CD4-positive, alpha-beta memory T cell (primary cell): ENCODE measurements around the gene DYSF. TPM values are rescaled to one million over a fixed set of nuclear protein-coding genes. Genes with fewer than 3 reads are reported as not detected.

ENCODE experiments used
- CTCF ChIA-PET: fragments of 350-600 bp; sonication (Branson Sonifier 250); formaldehyde crosslinking; loops from one replicate; lab custom pipeline; 2021; ENCODE audit warnings: inconsistent platforms; ENCODE audit not compliant: partially characterized antibody; lab: Charles Lee
- POLR2A ChIA-PET: fragments of 350-600 bp; sonication (Branson Sonifier 250); formaldehyde crosslinking; loops from one replicate; lab custom pipeline; 2021; ENCODE audit not compliant: partially characterized antibody; lab: Charles Lee
- DNase-seq, 5 donors: peaks; one replicate each; pipeline versions ENCODE4 v3.0.0 to v3.0.0-alpha.2; 2020 to 2022; ENCODE audit warnings: mixed read lengths in 1 of 5
- H3K27ac ChIP-seq: one replicate; pipeline ENCODE4 v1.7.0; 2013; ENCODE audit warnings: low read depth, low read length
- H3K27me3 ChIP-seq: 2 replicates; pipeline ENCODE4 v1.7.0; 2013; ENCODE audit warnings: mild to moderate bottlenecking, low read length, moderate library complexity; ENCODE audit not compliant: insufficient read depth
- H3K36me3 ChIP-seq: 2 replicates; pipeline ENCODE4 v1.7.0; 2013; ENCODE audit warnings: mild to moderate bottlenecking, low read length, moderate library complexity; ENCODE audit not compliant: insufficient read depth
- H3K4me1 ChIP-seq: 2 replicates; pipeline ENCODE4 v1.7.0; 2013; ENCODE audit warnings: mild to moderate bottlenecking, low read length, moderate library complexity; ENCODE audit not compliant: insufficient read depth
- H3K4me3 ChIP-seq, 2 donors: one replicate each; pipeline ENCODE4 v1.7.0; 2013; ENCODE audit warnings: low read length in 2 of 2, mild to moderate bottlenecking in 1 of 2
- H3K9me3 ChIP-seq, 2 donors: one replicate each; pipeline ENCODE4 v1.7.0; 2013; ENCODE audit warnings: low read length in 2 of 2, control low read depth in 1 of 2; ENCODE audit not compliant: control insufficient read depth in 1 of 2
- H3K27ac Mint-ChIP-seq, 7 donors: one replicate each; pipeline ENCODE4 v1.8.0; 2020 to 2021; ENCODE audit warnings: mixed read lengths in 7 of 7, mild to moderate bottlenecking in 6 of 7, inconsistent platforms in 3 of 7, moderate library complexity in 3 of 7
- H3K27me3 Mint-ChIP-seq, 2 donors: one replicate each; pipeline ENCODE4 v1.8.0; 2020 to 2021; ENCODE audit warnings: mixed read lengths in 2 of 2
- H3K36me3 Mint-ChIP-seq, 2 donors: one replicate each; pipeline ENCODE4 v1.8.0; 2020 to 2021; ENCODE audit warnings: mixed read lengths in 2 of 2, inconsistent platforms in 1 of 2, mild to moderate bottlenecking in 1 of 2
- H3K4me1 Mint-ChIP-seq, 4 donors: one replicate each; pipeline ENCODE4 v1.8.0; 2020 to 2021; ENCODE audit warnings: mixed read lengths in 4 of 4, mild to moderate bottlenecking in 1 of 4
- H3K4me3 Mint-ChIP-seq, 8 donors: one replicate each; pipeline ENCODE4 v1.8.0; 2020 to 2021; ENCODE audit warnings: mixed read lengths in 8 of 8, mild to moderate bottlenecking in 7 of 8, moderate library complexity in 6 of 8, inconsistent platforms in 3 of 8
- H3K9me3 Mint-ChIP-seq, 8 donors: one replicate each; pipeline ENCODE4 v1.8.0; 2020 to 2021; ENCODE audit warnings: mixed read lengths in 8 of 8, mild to moderate bottlenecking in 5 of 8, inconsistent platforms in 3 of 8, moderate library complexity in 1 of 8
- intact Hi-C: fragments of 100-400 bp; cut with micrococcal nuclease; formaldehyde crosslinking; loops from one replicate; pipeline ENCODE4 v1.15.1; 2023
- polyA plus RNA-seq, 2 donors: library from polyadenylated mRNA; unstranded; fragments of 300-500 nt; fragmentation: Illumina TruSeq; gene quantifications; one replicate each; pipeline ENCODE4 v1.2.3, GENCODE V29; 2021
- total RNA-seq, 2 experiments: library from RNA; stranded (reverse); gene quantifications; one replicate each; pipeline ENCODE4 v1.2.3, GENCODE V29; 2021

The DYSF gene
- total and polyA plus RNA-seq, 4 experiments from 2014 or later, result 0.28 to 0.49 TPM; not detected in 2

DNA sequence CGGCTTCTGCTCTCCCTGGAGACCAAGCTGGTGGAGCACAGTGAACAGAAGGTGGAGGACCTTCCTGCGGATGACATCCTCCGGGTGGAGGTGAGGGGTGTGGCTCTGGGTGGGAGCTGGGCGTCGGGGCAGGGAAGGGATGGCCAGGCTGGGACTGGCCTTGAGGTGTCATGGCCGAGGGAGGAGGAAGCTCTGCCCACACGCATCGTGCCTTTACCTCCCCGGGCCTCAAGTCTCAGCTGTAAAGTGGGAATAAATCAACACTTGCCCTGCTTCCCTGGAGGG is 98.2 kb downstream of the DYSF start:
- H3K27ac ChIP-seq, result no peak overlapping the region
- no peaks in the 10 kb centered on the region for H3K4me1 ChIP-seq
- no peaks in the 10 kb centered on the region for H3K36me3 Mint-ChIP-seq
- CTCF ChIA-PET, result interaction anchor here (1.1 to 1.7 kb wide), 3 partner anchors 27 to 1194 kb away, joined by 3 to 4 read pairs (median 3); no protein-coding TSS in a partner anchor
- H3K27me3 ChIP-seq, result no peaks in the 10 kb centered on the region
- no peaks in the 10 kb centered on the region for H3K9me3 ChIP-seq
- DNase-seq, result no peak
- H3K36me3 ChIP-seq, result no peaks in the 10 kb centered on the region
- intact Hi-C loops, result no loop called here
- peaks cover 0 to 4% (median 0%) of the 10 kb centered on the region in 4 donors for H3K4me1 Mint-ChIP-seq
- POLR2A ChIA-PET, result no interaction called here
- H3K4me3 Mint-ChIP-seq, result no peak overlapping the region
- H3K27ac Mint-ChIP-seq, result no peak overlapping the region
- H3K4me3 ChIP-seq, result no peak overlapping the region
- H3K27me3 Mint-ChIP-seq, result peaks cover 3 to 4% of the 10 kb centered on the region in 2 donors
- no peaks in the 10 kb centered on the region for H3K9me3 Mint-ChIP-seq

DNA sequence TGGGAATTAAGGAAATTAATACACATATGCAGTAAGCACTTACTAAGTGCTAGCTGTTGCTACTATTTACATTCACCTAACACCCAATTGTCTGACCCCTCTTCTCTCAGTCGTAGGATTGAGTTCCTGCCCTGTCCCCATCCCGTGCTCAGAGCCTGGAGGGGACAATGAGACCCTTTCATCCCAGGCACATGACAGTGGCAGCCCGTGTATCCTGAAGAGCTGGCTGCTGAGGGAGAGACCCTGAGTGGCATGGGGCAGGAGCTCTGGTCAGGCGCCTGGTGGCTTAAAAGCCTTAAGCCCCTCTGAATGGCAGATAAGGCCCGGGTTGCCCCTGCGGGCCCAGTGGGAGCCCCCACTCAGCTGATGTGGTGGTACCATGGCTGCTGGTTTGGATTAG is 99.0 kb downstream of the DYSF start:
- Histone ChIP-seq H3K4me3 (no peak overlapping the region), H3K36me3 (no peaks in the 10 kb centered on the region), H3K27me3 (no peaks in the 10 kb centered on the region), H3K27ac (no peak overlapping the region), H3K9me3 (no peaks in the 10 kb centered on the region), H3K4me1 (no peaks in the 10 kb centered on the region)
- Mint-ChIP-seq H3K9me3 (no peaks in the 10 kb centered on the region), H3K27me3 (peaks cover 3 to 4% of the 10 kb centered on the region in 2 donors), H3K36me3 (no peaks in the 10 kb centered on the region), H3K27ac (no peak overlapping the region), H3K4me1 (peaks cover 0 to 4% (median 0%) of the 10 kb centered on the region in 4 donors), H3K4me3 (no peak overlapping the region)
- intact Hi-C loops, result no loop called here
- DNase-seq, result no peak
- POLR2A ChIA-PET, result no interaction called here
- CTCF ChIA-PET, result interaction anchor here (1.1 to 1.7 kb wide), 3 partner anchors 26 to 1193 kb away, joined by 3 to 4 read pairs (median 3); no protein-coding TSS in a partner anchor

DNA sequence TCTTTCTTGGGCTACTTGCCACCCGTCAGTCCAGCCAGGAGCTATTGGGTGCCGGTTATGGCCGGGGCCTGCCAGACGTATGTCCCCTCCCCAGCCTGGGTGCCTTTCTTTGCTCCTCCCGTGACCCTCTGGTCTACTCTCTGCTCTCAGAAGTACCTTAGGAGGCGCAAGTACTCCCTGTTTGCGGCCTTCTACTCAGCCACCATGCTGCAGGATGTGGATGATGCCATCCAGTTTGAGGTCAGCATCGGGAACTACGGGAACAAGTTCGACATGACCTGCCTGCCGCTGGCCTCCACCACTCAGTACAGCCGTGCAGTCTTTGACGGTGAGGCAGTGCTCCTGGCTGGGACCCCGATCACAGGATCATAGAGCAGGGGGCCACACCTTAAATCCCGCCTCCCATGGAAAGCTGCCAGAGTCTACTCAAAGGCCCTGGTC is 99.5 kb downstream of the DYSF start:
- Histone ChIP-seq H3K4me1 (no peaks in the 10 kb centered on the region), H3K4me3 (no peak overlapping the region), H3K36me3 (no peaks in the 10 kb centered on the region), H3K27ac (no peak overlapping the region), H3K9me3 (no peaks in the 10 kb centered on the region), H3K27me3 (no peaks in the 10 kb centered on the region)
- Mint-ChIP-seq H3K27ac (no peak overlapping the region), H3K27me3 (peaks cover 3 to 4% of the 10 kb centered on the region in 2 donors), H3K9me3 (no peaks in the 10 kb centered on the region), H3K36me3 (no peaks in the 10 kb centered on the region), H3K4me3 (no peak overlapping the region), H3K4me1 (peaks cover 0 to 4% (median 0%) of the 10 kb centered on the region in 4 donors)
- DNase-seq, result no peak
- intact Hi-C loops, result no loop called here
- ChIA-PET CTCF (interaction anchor here (1.2 to 1.7 kb wide), 3 partner anchors 25 to 1192 kb away, joined by 3 to 4 read pairs (median 3); no protein-coding TSS in a partner anchor), POLR2A (no interaction called here)

DNA sequence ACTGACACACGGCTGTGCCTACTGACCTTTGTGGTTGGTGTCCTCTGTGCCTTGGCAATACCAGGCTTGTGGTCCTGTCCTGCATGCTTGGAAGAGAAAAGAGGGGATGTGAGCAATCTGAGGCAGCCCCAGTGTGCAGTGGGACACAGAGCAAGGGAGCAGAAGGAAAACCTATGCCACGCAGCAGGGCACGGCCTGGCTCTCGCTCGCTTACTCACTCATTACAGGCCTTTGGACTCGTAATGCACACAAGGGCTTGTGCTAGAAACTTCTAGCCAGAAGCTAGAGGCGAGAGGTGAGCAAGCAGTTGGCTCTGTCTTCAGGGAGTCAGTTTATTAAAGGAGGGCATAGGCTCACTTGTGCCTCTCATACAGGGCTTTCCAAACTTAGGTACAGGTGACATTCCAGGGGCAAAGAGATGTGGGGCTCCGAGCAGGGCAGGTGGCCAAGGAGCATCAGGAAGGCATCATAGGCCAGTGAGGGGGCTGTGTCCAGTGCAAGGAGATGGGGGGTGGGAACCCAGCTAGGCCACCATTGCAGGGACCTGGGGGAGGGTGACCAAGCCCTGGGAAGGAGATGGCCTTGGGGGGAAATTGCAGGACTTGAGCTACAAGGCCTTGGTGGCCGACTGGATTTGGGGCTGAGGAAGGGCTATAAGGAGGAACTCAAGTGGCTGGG is 100.8 kb downstream of the DYSF start:
- CTCF ChIA-PET, result interaction anchor here (1.4 kb wide), 1 partner anchor 596 kb away, joined by 3 read pairs; no protein-coding TSS in a partner anchor
- no peaks in the 10 kb centered on the region for H3K36me3 Mint-ChIP-seq
- no peaks in the 10 kb centered on the region for H3K4me1 ChIP-seq
- H3K9me3 ChIP-seq, result no peaks in the 10 kb centered on the region
- H3K4me3 ChIP-seq, result no peak overlapping the region
- H3K4me1 Mint-ChIP-seq, result no peaks in the 10 kb centered on the region
- DNase-seq, result no peak
- H3K27ac ChIP-seq, result no peak overlapping the region
- no peak overlapping the region for H3K27ac Mint-ChIP-seq
- H3K4me3 Mint-ChIP-seq, result no peak overlapping the region
- POLR2A ChIA-PET, result no interaction called here
- peaks cover 0 to 3% of the 10 kb centered on the region in 2 donors for H3K27me3 Mint-ChIP-seq
- no peaks in the 10 kb centered on the region for H3K9me3 Mint-ChIP-seq
- intact Hi-C loops, result no loop called here
- no peaks in the 10 kb centered on the region for H3K27me3 ChIP-seq
- no peaks in the 10 kb centered on the region for H3K36me3 ChIP-seq

DNA sequence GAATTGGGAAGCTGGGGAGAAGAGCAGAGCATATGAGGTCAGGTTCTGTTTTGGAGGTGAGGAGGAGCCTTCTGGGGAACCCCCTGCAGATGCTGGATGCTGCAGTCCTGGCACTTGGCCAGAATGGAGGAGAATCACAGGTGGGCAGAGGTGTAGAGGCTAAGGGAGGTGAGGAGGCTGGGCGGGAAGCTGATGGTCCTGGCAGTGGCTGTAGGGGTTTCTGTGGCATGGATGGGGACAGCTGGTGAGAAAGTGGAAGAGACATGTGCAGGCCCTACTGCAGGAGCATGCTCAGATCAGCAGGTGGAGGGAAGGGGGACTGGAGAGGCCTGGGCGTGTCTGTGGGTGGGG is 101.3 kb downstream of the DYSF start:
- intact Hi-C loops, result no loop called here
- DNase-seq, result no peak
- CTCF ChIA-PET, result no interaction called here

DNA sequence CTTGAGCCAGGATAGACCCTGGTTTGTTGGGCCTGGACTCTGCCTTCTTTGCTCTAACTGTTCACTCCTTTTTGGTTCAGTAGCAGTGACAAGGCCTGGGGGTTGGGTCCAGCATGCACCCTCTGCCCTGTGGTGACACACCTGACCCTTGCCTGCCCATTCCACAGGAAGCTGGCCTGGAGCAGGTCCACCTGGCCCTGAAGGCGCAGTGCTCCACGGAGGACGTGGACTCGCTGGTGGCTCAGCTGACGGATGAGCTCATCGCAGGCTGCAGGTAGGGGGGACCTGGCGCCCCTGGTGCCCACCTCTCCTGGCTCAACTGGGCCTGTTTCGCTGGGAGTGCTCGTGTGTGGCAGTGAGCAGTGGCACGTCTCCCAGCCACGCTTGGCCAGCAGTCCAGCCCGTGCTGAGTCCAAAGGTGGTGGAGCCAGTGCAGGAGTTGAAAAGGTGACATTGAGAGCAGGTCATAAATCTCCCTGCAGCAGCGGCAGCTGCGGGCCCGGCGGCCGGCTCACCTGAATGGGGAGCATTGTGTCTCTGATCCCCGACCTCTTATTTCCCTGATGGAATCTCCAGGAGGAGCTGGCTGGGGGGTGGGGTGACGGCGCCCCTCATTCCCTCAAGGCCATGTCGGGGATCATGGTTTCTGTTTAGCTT is 102.6 kb downstream of the DYSF start:
- DNase-seq, result no peak
- no peaks in the 10 kb centered on the region for H3K4me1 Mint-ChIP-seq
- CTCF ChIA-PET, result interaction anchor here (0.9 to 3.8 kb wide), 3 partner anchors 8 to 256 kb away, joined by 3 to 16 read pairs (median 3); no protein-coding TSS in a partner anchor

More for the DNA sequence above, 101.3 kb downstream of the DYSF start:
- no peak overlapping the region for H3K4me3 Mint-ChIP-seq
- H3K4me1 Mint-ChIP-seq, result no peaks in the 10 kb centered on the region
- Histone ChIP-seq H3K4me3 (no peak overlapping the region), H3K36me3 (no peaks in the 10 kb centered on the region), H3K27ac (no peak overlapping the region), H3K27me3 (no peaks in the 10 kb centered on the region), H3K9me3 (no peaks in the 10 kb centered on the region), H3K4me1 (no peaks in the 10 kb centered on the region)
- no peaks in the 10 kb centered on the region for H3K9me3 Mint-ChIP-seq
- POLR2A ChIA-PET, result no interaction called here
- H3K36me3 Mint-ChIP-seq, result no peaks in the 10 kb centered on the region
- H3K27me3 Mint-ChIP-seq, result peaks cover 0 to 8% of the 10 kb centered on the region in 2 donors
- no peak overlapping the region for H3K27ac Mint-ChIP-seq

DNA sequence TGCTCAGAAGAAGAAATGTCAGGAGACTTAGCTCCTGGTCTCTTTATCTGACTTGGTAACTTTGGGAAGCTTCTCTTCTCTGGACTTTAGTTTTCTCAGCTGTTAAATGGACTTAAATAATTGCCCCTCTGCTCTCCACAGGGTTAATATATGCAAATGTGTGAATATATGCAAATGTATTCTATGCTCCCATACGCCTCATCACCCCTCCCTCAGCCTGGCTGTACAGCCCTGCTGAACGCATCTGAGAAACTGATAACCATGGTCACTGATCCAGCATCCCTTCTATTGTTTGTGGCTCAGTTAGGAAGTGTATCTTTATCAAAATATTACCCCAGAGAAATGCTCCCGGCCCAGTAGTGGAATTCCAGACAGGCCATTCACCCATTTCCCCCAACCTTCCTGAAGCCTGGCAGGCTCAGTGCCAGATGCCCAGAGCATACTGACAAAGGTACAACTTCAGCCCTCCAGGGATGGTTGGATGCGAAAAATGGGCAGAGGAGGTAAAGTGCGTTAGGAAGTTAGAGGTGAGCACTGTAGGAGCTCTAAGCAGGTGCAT is 103.4 kb downstream of the DYSF start:
- Histone ChIP-seq H3K4me1 (no peaks in the 10 kb centered on the region), H3K4me3 (no peak overlapping the region), H3K27ac (no peak overlapping the region), H3K9me3 (no peaks in the 10 kb centered on the region), H3K27me3 (no peaks in the 10 kb centered on the region), H3K36me3 (no peaks in the 10 kb centered on the region)
- Mint-ChIP-seq H3K4me3 (no peak overlapping the region), H3K36me3 (no peaks in the 10 kb centered on the region), H3K27me3 (peaks cover 0 to 8% of the 10 kb centered on the region in 2 donors), H3K4me1 (no peaks in the 10 kb centered on the region), H3K9me3 (no peaks in the 10 kb centered on the region), H3K27ac (no peak overlapping the region)
- POLR2A ChIA-PET, result no interaction called here
- no peak for DNase-seq
- intact Hi-C loops, result no loop called here
- CTCF ChIA-PET, result interaction anchor here (0.9 to 3.8 kb wide), 3 partner anchors 8 to 257 kb away, joined by 3 to 16 read pairs (median 9); no protein-coding TSS in a partner anchor

More for the DNA sequence above, 102.6 kb downstream of the DYSF start:
- POLR2A ChIA-PET, result no interaction called here
- no peaks in the 10 kb centered on the region for H3K4me1 ChIP-seq
- H3K4me3 Mint-ChIP-seq, result no peak overlapping the region
- no peaks in the 10 kb centered on the region for H3K9me3 ChIP-seq
- intact Hi-C loops, result no loop called here
- no peaks in the 10 kb centered on the region for H3K36me3 ChIP-seq
- H3K27ac Mint-ChIP-seq, result no peak overlapping the region
- H3K27ac ChIP-seq, result no peak overlapping the region
- H3K27me3 ChIP-seq, result no peaks in the 10 kb centered on the region
- peaks cover 0 to 8% of the 10 kb centered on the region in 2 donors for H3K27me3 Mint-ChIP-seq
- no peaks in the 10 kb centered on the region for H3K9me3 Mint-ChIP-seq
- H3K4me3 ChIP-seq, result no peak overlapping the region
- no peaks in the 10 kb centered on the region for H3K36me3 Mint-ChIP-seq
